Stomach (tissue), 9 donors: ENCODE data around the gene CCDC91. TPM values are rescaled to one million over a fixed set of nuclear protein-coding genes. Genes with fewer than 3 reads are reported as not detected.
"Not testable (repeated sequence)": the region's sequence is repeated elsewhere in the genome, so short reads cannot be mapped to it uniquely, and the experiment has no call there.

Source experiments
- DNase-seq, 2 donors: peaks; one replicate each; pipeline versions ENCODE4 v3.0.0 to v3.0.0-alpha.2; 2013 to 2019
- H3K27ac ChIP-seq, 5 donors: fragments of 200-600 bp in 4 of 5; sonication (generic) in 4 of 5; one replicate each; pipeline ENCODE4 v1.5.1; 2013 to 2019; ENCODE audit warnings: mild to moderate bottlenecking in 1 of 5, moderate library complexity in 1 of 5
- H3K27me3 ChIP-seq, 3 donors: fragments of 200-600 bp; sonication (generic); one replicate each; pipeline ENCODE4 v1.5.1; 2017 to 2019; ENCODE audit warnings: mixed run types in 1 of 3
- H3K36me3 ChIP-seq, 4 donors: fragments of 200-600 bp; sonication (generic); 1 replicate in 3 of 4; 2 replicates in 1 of 4; pipeline ENCODE4 v1.5.1; 2016 to 2019
- H3K4me1 ChIP-seq, 4 donors: fragments of 200-600 bp; sonication (generic); one replicate each; pipeline ENCODE4 v1.5.1; 2016 to 2019
- H3K4me3 ChIP-seq, 4 donors: fragments of 200-600 bp; sonication (generic) in 3 of 4; one replicate each; pipeline ENCODE4 v1.5.1; 2016 to 2019; ENCODE audit warnings: mild to moderate bottlenecking in 1 of 4
- H3K9me3 ChIP-seq, 4 donors: fragments of 200-600 bp; sonication (generic); one replicate each; pipeline ENCODE4 v1.5.1; 2016 to 2019
- EP300 ChIP-seq: sonication (generic); formaldehyde crosslinking; IDR thresholded peaks from one replicate; pipeline ENCODE4 v1.6.1; 2017; ENCODE audit warnings: antibody characterized with exemption
- POLR2A ChIP-seq, 4 donors: fragments of 450-650 bp; IDR thresholded peaks; one replicate each; pipeline ENCODE4 v1.6.1; 2016; ENCODE audit warnings: antibody characterized with exemption in 4 of 4, control low read depth in 2 of 4, mild to moderate bottlenecking in 1 of 4, moderate library complexity in 1 of 4
- POLR2AphosphoS5 ChIP-seq, 3 donors: sonication (generic); formaldehyde crosslinking; IDR thresholded peaks; one replicate each; pipeline ENCODE4 v1.6.1; 2016; ENCODE audit warnings: antibody characterized with exemption in 3 of 3
- WGBS, 5 donors: extraction: QIAGEN DNeasy Blood & Tissue Kit in 3 of 5; methylation state at CpG; one replicate each; pipeline versions ENCODE4 v1.1.5 to v1.1.7; 2013 to 2018; 5-methylcytosine and 5-hydroxymethylcytosine counted together
- intact Hi-C: fragments of 100-400 bp; cut with DNase I; formaldehyde crosslinking; loops from one replicate; pipeline ENCODE4 v1.15.1; 2023; ENCODE audit warnings: low total_unique reads
- polyA plus RNA-seq, 3 donors: library from polyadenylated mRNA; stranded (reverse); fragments of 200-250 nt; gene quantifications; one replicate each; pipeline ENCODE4 v1.2.3, GENCODE V29; 2013
- total RNA-seq, 5 donors: library from RNA; depleted of rRNA; stranded (reverse); fragments of >200 nt; gene quantifications; one replicate each; pipeline versions ENCODE4 v1.1.0 to v1.2.3, GENCODE V29; 2014 to 2016
- TF ChIP-seq, protein P1 (sequence below), 7 experiments: fragments of 450-650 bp in 4 of 7; fragments of 200-600 bp in 3 of 7; sonication (generic) in 3 of 7; IDR thresholded peaks; one replicate each; pipeline ENCODE4 v1.5.1; 2016 to 2019; ENCODE audit warnings: antibody characterized with exemption in 7 of 7, control low read depth in 2 of 7, mild to moderate bottlenecking in 1 of 7
- donor health status: healthy with polysubstance abuse.
- donor health status: Bipolar disorder and iron deficiency.
- donor health status: healthy.

Gene CCDC91
- total and polyA plus RNA-seq, 8 donors, result 9.9 to 69.6 (median 34.4) TPM

DNA sequence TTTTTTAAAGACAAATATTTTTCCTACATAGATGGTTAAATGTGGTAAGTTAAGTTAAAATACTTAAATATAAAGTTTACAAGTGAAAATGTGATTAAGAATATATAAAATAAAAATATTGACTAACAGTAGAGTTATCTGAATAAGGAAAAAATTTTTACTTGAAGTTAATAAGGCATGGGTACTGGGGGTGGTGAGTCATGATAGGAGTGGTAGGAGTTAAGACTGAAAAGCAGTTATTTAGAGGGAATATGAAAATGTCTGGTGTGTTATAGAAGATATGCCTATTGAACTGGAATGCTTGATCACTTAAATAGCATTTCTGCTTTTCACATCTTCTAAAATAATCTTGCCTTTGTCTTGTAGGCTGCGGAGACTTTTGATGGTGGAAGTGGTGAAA lies 68.7 kb downstream of the CCDC91 start:
- WGBS, 5 donors, result 95 to 100% (median 100%) methylated on average over 1 of the region's 1 CpG
- no peaks in the 10 kb centered on the region for H3K9me3 ChIP-seq
- H3K4me1 ChIP-seq, result no peaks in the 10 kb centered on the region
- H3K4me3 ChIP-seq, result no peak overlapping the region
- no peak overlapping the region for H3K27ac ChIP-seq
- H3K36me3 ChIP-seq, result peaks cover 0 to 12% (median 7%) of the 10 kb centered on the region in 4 donors
- no peak for TF ChIP-seq POLR2AphosphoS5 (IDR thresholded peaks at IDR 0.05)
- TF ChIP-seq POLR2A (IDR thresholded peaks at IDR 0.05), result no peak
- TF ChIP-seq EP300, result no peak
- TF ChIP-seq, protein P1, sequence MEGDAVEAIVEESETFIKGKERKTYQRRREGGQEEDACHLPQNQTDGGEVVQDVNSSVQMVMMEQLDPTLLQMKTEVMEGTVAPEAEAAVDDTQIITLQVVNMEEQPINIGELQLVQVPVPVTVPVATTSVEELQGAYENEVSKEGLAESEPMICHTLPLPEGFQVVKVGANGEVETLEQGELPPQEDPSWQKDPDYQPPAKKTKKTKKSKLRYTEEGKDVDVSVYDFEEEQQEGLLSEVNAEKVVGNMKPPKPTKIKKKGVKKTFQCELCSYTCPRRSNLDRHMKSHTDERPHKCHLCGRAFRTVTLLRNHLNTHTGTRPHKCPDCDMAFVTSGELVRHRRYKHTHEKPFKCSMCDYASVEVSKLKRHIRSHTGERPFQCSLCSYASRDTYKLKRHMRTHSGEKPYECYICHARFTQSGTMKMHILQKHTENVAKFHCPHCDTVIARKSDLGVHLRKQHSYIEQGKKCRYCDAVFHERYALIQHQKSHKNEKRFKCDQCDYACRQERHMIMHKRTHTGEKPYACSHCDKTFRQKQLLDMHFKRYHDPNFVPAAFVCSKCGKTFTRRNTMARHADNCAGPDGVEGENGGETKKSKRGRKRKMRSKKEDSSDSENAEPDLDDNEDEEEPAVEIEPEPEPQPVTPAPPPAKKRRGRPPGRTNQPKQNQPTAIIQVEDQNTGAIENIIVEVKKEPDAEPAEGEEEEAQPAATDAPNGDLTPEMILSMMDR (IDR thresholded peaks at IDR 0.05), result no peak
- no peak for DNase-seq
- intact Hi-C loops, result no loop called here
- H3K27me3 ChIP-seq, result no peaks in the 10 kb centered on the region

DNA sequence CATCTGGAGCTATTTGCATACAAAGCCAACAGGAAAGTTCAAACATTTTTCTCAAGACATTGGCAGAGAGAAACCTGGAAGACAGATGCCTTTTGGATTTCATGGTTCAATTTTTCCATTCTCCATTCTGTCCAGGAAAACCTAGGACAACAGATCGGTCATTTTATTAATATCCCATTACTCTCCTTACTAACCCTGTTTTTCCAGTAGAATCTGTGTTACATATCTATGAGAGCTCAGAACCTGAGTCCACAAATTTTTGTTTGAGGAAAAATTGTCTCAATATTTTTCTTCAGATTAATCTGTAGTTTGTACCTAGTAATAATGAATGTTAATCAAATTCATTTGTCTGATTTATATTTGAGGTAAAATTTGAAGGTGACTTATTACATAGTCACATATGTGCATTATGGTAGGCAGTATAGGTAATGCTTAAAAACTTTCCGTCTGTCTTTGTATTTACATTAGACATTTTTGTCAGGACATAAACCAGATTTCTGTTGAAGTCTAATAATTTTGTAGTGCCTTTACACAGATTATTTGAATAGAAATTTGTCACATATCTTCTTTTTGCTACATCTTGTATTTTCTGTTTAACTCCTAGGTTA lies 75.3 kb downstream of the CCDC91 start:
- peaks cover 0 to 13% (median 6%) of the 10 kb centered on the region in 4 donors for H3K4me1 ChIP-seq
- 62 to 83% (median 72%) methylated on average over 2 of the region's 2 CpGs for WGBS, 5 donors
- DNase-seq, result no peak
- H3K9me3 ChIP-seq, result peaks cover 0 to 3% (median 0%) of the 10 kb centered on the region in 4 donors
- TF ChIP-seq POLR2A (IDR thresholded peaks at IDR 0.05) (no peak), EP300 (no peak), POLR2AphosphoS5 (IDR thresholded peaks at IDR 0.05) (no peak)
- TF ChIP-seq, protein P1 (IDR thresholded peaks at IDR 0.05), result no peak
- H3K27me3 ChIP-seq, result no peaks in the 10 kb centered on the region
- H3K4me3 ChIP-seq, result no peak overlapping the region
- H3K36me3 ChIP-seq, result peaks cover 0 to 11% (median 5%) of the 10 kb centered on the region in 4 donors
- H3K27ac ChIP-seq, result peak overlapping the region in 1 of 5 donors; percentile 16
- intact Hi-C loops, result no loop called here

DNA sequence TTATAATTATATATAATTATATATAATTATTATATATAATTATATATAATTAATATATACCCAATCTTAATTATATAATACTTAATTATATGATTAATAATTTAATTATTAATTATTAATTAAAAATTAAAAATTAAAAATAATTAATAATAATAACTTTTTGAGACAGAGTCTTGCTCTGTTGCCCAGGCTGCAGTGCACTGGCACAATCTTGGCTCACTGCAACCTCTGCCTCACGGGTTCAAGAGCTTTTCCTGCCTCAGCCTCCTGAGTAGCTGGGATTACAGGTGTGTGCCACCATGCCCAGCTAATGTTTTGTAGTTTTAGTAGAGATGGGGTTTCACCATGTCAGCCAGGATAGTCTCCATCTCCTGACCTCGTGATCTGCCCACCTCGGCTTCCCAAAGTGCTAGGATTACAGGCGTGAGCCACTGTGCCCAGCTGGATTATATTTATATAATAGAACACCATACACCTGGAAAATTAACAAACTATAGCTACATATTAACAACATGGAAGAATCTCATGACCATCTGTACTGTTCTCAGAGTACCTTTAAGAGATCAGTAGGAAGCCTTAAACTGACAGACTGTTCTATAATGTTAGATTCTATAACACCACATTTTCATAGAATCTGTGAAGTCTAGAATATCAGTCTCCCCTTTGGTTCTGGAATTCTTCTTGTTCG lies 77.8 kb downstream of the CCDC91 start:
- DNase-seq, intact Hi-C loops, H3K27ac ChIP-seq, H3K4me3 ChIP-seq, H3K27me3 ChIP-seq: not testable (repeated sequence)
- Histone ChIP-seq H3K4me1 (peaks cover 0 to 13% (median 6%) of the 10 kb centered on the region in 4 donors), H3K9me3 (peaks cover 3 to 12% (median 8%) of the 10 kb centered on the region in 4 donors), H3K36me3 (peaks cover 0 to 10% (median 8%) of the 10 kb centered on the region in 4 donors)
- WGBS, 5 donors, result 94 to 99% (median 97%) methylated on average over 5 of the region's 5 CpGs

DNA sequence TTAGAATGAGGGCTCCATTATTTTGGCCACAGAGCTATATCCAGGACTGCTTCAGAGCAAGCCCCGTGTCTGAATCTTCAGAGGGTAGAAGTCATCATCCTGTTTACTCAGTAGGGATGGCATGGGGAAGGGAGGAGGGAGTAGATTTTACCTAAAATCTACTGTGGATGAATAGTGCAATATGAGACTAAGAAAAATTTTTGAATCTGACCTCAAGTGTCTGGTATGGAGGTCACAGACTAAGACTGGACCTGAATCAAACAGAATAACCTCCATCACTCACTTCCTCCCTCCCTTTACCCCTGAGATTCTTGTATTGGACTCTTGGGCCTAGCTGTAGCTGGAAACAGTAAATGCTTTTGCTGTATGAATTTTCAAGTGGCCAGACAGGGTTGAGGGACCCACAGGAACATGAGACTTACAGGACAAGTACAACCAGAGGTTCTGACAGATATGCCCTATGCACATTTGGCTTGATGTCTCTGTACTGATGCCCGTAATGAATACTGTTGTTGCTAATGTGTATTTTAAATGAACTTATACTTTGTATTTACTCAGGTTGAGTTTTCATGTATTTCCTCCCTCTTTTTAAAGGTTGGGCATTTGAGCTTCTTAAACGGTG lies 78.5 kb downstream of the CCDC91 start:
- H3K4me3 ChIP-seq, result no peak overlapping the region
- H3K4me1 ChIP-seq, result peaks cover 0 to 13% (median 6%) of the 10 kb centered on the region in 4 donors
- intact Hi-C loops, result no loop called here
- H3K27me3 ChIP-seq, result no peaks in the 10 kb centered on the region
- TF ChIP-seq POLR2AphosphoS5 (IDR thresholded peaks at IDR 0.05) (no peak), EP300 (no peak), POLR2A (IDR thresholded peaks at IDR 0.05) (no peak)
- TF ChIP-seq, protein P1 (IDR thresholded peaks at IDR 0.05), result no peak
- peaks cover 3 to 12% (median 8%) of the 10 kb centered on the region in 4 donors for H3K9me3 ChIP-seq
- peaks cover 0 to 10% (median 8%) of the 10 kb centered on the region in 4 donors for H3K36me3 ChIP-seq
- WGBS, 5 donors, result 93 to 99% (median 97%) methylated on average over 3 of the region's 3 CpGs
- H3K27ac ChIP-seq, result no peak overlapping the region
- DNase-seq, result no peak
